LNCaP clone FGC (cell line): ENCODE measurements around the gene PRKCE.

ENCODE experiments used
- DNase-seq: peaks from one replicate; pipeline ENCODE4 v3.0.0-alpha.2; 2011; ENCODE audit warnings: low read depth
- H3K4me3 ChIP-seq: 2 replicates; pipeline ENCODE4 v1.5.1; 2011; ENCODE audit warnings: mild to moderate bottlenecking, low read depth, low read length, control low read depth
- CTCF ChIP-seq: IDR thresholded peaks from 2 replicates; pipeline ENCODE4 v1.5.1; 2012; ENCODE audit warnings: mild to moderate bottlenecking; ENCODE audit not compliant: control insufficient read depth, insufficient read depth; ENCODE audit errors: extremely low read depth

PRKCE gene

GRCh38 chr2:45649462-45649857, 2.0 kb upstream of the PRKCE start:
- DNase-seq: no peak
- no peak for TF ChIP-seq CTCF
- peak overlapping the region; percentile 60 for H3K4me3 ChIP-seq

GRCh38 chr2:45649858-45650811, 1.3 kb upstream of the PRKCE start:
- no peak for DNase-seq
- peak overlapping the region; percentile 60 for H3K4me3 ChIP-seq
- no peak for TF ChIP-seq CTCF

- peak overlapping the region; percentile 60 for H3K4me3 ChIP-seq
- TF ChIP-seq CTCF: peak; percentile 27; the same call in 1 of the 2 replicates
- peak; percentile 52 for DNase-seq
Measured at GRCh38 chr2:45650851-45651414, 542 bp upstream of the PRKCE start.

- no peak for DNase-seq
- H3K4me3 ChIP-seq: peak overlapping the region; percentile 60
- no peak for TF ChIP-seq CTCF
Measured at GRCh38 chr2:45652090-45653031, 886 bp downstream of the PRKCE start.

GRCh38 chr2:45653122-45653913, 1.8 kb downstream of the PRKCE start:
- no peak for TF ChIP-seq CTCF
- no peak for DNase-seq
- H3K4me3 ChIP-seq: no peak overlapping the region

GRCh38 chr2:45654250-45654649, 2.8 kb downstream of the PRKCE start:
- no peak for TF ChIP-seq CTCF
- no peak overlapping the region for H3K4me3 ChIP-seq
- no peak for DNase-seq
